CD4-positive, alpha-beta T cell treated with Interleukin-2 at 100 ng/mL for 4 hours (primary cell): Measurements from ENCODE around the gene ZNF764.
"Not testable (repeated sequence)": the region's sequence is repeated elsewhere in the genome, so short reads cannot be mapped to it uniquely, and the experiment has no call there.

ENCODE experiments used
- DNase-seq: peaks from one replicate; pipeline ENCODE4 v3.0.0-alpha.2; 2020; ENCODE audit warnings: low spot score

The ZNF764 gene

DNA sequence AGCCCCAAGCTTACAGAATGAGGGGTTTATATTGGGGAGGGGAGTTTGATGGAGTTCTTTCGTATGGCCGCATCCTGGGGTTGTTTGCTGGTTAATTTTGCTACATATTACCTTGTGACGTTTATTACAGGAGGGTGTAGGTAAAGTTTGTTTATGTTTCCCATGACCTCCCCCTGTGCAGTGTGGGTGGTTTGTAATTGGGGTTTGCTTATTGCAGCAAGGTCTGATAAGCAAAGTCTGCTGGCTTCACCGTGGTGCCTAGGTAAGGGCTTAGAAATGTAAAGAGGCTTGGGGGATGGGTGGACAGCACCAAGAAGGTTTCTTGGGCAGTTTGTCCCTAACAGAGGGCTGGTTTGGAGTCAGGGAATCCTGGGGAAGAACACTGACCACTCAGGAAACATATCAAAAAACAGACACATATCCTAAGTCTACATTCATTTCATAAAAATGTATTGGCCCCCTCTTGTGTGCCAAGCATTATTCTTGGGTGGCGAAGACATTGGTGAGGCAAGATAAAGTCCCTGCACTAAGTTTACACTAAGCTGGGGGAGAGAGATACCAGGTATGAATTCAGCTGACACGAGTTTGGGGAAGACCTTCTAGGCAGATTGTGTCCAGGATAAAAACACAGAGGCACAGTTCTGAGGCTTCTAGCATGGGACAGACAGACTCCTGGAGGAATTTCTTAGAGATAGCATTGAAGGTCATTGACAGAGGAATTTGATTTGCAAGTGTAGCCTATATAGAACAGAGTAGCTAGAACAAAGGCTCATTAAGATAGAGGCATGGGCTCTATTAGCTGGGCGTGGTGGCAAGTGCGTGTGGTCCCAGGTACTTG is 9.5 kb downstream of the ZNF764 start:
- DNase-seq, result no peak

GRCh38 chr16:30546115-30546514 is 12.1 kb downstream of the ZNF764 start:
- DNase-seq, result no peak

DNA sequence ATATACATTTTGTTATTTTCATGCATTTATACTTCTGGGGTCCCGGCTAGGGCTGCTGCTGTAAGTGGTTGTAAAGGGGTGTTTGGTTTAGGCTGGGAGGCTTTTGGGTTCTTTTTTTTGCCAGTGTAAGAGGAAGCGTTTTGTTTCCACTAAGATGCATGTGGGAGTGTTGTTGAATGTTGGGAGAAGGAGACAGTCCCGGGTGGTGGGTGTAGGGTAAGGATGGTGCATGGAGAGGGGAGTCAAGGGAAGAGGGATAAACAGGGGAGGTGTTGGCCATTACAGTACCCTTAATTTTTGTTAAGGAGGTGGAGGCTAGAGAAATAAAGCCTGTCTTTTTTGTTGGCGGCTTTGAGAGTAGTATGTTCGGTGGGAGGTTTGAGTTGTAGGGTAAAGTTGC is 15.1 kb downstream of the ZNF764 start:
- DNase-seq, result no peak

DNA sequence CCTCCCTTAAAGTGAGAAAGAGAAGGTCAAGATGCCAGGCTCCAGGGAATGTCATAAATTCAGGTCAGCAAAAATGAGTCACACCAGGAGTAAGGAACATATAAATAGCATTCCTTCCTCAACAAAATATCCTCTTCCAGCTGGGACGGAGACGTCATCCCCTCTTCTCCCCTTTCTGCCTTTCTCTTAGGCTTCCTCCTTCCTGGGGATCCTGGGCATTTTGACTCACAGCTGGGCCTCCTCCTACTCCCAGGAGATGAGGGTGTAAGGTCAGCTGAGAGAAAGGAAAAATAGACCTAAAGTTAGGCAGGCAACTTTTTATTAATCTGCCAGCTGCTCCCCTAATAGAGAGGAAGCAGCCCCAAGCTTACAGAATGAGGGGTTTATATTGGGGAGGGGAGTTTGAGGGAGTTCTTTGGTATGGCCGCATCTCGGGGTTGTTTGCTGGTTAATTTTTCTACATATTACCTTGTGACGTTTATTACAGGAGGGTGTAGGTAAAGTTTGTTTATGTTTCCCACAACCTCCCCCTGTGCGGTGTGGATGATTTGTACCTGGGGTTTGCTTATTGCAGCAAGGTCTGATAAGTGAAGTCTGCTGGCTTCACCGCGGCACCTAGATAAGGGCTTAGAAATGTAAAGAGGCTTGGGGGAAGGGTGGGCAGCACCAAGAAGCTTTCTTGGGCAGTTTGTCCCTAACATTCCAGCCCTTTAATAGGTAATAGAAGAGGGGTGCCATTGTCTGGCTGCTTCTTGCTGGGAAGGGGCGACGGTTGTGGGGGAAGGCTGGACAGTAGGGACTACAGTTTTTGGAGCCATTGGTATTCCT is 16.5 kb downstream of the ZNF764 start:
- no peak for DNase-seq

GRCh38 chr16:30540916-30541464 is 17.2 kb downstream of the ZNF764 start:
- DNase-seq, result not testable (repeated sequence)

GRCh38 chr16:30539986-30540526 is 18.1 kb downstream of the ZNF764 start:
- not testable (repeated sequence) for DNase-seq

DNA sequence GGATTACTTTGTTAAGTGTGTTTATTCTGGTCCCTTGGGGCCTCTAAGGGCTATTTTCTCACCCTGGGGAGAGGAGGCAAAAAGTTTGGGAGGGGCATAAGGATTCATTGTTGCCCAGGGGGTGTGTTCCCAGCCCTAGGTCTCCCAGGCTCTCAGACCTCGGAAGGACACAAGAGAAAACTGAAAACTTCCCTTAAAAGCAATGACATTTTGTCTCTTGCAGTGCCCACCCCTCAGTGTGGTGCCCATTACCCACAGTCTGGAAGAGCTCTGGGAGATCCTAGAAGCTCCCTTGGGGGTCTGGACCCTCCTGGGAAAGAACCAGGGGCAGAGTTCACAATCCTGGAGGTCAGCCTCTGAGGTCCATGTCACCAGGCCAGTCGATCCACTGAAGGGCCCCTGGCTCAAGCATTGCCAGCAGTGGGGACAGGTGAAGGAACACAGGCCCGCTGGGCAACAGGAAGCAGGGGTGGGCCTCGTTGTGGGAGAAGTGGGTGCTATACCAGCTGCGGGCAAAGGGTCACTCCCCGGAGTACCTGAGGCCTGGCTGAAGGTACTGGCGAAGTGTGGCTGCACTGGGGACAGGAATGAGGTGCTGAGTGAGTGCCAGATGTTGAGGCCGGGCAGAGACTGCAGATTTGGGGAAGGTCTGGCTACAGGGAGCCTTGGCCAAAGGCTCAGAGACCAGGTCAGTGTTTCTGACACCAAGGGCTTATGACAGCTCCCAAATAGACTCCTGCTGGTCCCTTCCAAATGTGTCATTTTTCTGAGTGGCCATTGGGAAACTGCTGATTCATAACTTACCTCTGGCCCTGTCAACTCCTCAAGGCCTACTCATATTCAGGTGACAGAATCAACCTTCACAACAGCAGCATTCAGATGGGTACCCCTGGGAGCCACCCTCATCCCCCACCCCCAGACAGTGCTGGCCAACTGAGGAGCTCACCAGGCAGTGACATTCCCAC is 18.9 kb downstream of the ZNF764 start:
- DNase-seq, result no peak

DNA sequence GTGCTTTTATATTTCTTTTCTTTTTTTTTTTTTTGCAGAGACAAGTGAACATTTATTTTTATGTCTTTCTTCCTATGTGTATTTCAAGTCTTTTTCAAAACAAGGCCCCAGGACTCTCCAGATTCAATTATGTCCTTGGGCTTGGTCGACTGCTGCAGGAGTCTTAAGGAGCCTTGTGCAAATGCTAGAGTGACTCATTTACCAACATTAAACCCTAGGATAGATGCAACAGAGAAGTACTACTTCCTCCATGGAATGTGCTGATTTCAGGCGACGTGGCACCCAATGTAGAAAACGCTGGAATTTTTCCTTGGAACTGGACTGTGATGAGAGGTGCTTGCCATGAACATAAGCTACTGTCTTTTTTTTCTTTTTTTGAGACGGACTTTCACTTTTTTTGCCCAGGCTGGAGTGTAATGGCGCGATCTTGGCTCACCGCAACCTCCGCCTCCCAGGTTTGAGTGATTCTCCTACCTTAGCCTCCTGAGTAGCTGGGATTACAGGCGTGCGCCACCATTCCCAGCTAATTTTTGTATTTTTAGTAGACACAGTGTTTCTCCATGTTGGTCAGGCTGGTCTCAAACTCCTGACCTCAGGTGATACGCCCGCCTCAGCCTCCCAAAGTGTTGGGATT is 21.7 kb downstream of the ZNF764 start:
- not testable (repeated sequence) for DNase-seq

- DNase-seq, result peak; percentile 58
Measured at GRCh38 chr16:30535777-30536190, 22.4 kb downstream of the ZNF764 start.

GRCh38 chr16:30535106-30535776 is 22.9 kb downstream of the ZNF764 start:
- DNase-seq, result peak; percentile 65

DNA sequence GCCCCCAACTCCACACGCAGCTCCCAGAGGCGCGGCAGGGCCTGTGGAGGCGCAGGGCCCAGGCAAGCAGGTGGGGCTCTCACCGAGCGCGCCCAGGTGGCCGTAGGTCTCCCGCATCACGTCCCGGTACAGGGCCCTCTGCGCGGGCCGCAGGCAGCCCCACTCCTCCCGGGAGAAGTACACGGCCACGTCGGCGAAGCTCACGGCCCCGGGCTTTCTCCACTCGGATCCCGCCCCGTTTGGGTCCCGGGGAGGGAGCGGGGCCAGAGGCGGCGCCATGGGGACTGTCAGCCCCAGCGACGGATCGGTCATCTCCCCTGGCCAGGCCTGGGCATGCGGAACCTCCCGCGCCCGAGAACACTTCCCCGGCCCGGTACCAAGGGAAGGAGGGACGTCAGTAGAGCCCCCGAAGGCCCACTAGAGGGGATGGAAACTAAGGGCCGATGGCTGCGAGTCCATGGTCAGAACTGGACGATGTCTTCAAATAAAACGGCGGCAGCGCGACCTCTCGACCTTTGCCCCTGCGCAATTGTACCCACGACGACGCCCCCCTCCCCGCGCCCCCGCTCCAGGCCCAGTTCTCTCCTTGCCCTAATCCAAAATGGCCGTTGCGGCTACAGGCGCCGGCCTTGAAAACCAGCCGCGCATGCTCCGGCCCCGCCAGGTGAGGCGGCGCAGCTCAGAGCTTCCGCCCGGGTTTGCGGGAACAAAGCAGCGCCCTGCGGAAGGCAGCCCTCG is 23.6 kb downstream of the ZNF764 start, which contains the start of gene ZNF747:
TSS of gene ZNF747 (minus strand) at position 491 of the 738 bp plus-strand sequence. CDS start at position 312, 179 bp downstream.
- peak; percentile 93 for DNase-seq

GRCh38 chr16:30533748-30534367 is 24.3 kb downstream of the ZNF764 start:
- DNase-seq, result no peak

- no peak for DNase-seq
Measured at GRCh38 chr16:30533146-30533522, 25.0 kb downstream of the ZNF764 start.

GRCh38 chr16:30532285-30533145 is 25.7 kb downstream of the ZNF764 start:
- DNase-seq, result no peak

DNA sequence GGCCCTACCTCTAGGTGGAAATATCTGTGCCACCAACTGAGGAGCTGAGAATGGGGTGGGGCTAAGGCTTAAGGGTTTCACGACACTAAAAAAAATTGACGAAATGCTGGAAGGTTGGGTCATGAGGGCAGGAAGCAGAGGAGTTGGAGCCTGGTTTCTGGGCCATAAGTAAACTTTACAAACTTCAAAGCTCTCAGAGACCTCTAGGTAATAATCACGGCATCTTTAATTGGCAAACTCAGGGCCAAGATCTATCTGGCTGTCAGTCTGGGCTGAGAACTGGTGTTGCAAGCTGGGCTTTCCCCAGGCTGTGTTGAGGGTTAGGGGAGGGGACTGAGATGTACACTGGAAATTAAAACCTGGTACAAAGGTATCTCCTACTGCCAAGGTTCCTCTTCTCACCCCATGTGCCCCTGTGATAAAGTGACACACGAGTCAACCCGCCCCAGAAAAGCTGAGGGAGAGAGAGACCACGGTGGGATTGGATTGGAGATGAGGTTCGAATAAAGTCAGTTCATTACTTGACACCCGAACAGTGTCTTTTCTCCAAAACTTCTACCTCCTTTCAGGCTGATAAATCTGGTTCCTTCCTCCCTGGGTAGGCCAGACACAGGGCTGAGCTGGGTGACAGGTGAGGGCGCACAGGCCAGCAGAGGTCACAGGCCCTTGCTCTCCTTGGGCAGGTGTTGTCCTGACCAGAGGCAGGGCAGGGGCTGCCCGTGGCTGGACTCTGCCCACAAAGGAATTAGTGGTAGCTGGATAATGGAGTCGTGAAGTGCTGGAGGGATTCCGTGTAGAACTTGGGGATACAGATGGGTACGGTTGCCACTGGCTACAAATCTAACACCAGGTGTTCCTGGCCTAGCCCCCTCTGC is 27.8 kb downstream of the ZNF764 start:
- DNase-seq, result peak; percentile 20

DNA sequence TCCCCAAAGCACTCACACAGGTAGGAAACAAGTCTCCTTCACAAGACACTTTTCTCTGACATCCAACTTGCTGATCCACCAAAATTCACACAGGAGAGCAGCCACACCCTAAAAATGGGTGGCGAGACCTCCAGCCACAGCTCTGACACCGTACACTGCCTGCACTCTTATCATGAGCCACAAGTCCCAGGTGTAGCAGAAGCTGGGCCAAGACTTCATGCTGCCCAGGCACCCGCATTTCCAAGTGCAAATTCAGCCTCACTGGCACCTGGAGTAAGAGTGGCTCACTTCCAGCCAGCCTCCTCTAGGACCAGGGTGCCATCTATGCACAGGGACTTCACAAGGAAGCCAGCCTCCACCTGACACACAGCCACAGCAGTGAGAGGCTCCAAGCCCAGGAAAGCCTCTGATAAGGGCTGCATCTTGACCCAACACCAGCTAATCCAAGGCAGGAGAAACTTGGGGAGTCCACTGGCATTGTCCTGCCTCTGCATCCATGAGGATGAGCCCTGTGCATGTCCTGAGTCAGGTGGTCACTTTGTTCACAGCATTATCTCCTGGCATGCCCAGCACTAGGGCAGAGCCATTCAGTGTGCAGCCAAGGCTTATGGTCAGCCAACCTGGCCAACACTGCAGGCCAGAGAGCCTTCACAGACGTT is 29.2 kb downstream of the ZNF764 start:
- no peak for DNase-seq
